ENCODE measurements around the gene CYP51A1. TPM values are rescaled to one million over a fixed set of nuclear protein-coding genes. Genes with fewer than 3 reads are reported as not detected.
"Not testable (repeated sequence)": the region's sequence is repeated elsewhere in the genome, so short reads cannot be mapped to it uniquely, and the experiment has no call there.

CYP51A1 gene
- total RNA-seq, 1 donor from 2014 or later, result 15.8 TPM

DNA sequence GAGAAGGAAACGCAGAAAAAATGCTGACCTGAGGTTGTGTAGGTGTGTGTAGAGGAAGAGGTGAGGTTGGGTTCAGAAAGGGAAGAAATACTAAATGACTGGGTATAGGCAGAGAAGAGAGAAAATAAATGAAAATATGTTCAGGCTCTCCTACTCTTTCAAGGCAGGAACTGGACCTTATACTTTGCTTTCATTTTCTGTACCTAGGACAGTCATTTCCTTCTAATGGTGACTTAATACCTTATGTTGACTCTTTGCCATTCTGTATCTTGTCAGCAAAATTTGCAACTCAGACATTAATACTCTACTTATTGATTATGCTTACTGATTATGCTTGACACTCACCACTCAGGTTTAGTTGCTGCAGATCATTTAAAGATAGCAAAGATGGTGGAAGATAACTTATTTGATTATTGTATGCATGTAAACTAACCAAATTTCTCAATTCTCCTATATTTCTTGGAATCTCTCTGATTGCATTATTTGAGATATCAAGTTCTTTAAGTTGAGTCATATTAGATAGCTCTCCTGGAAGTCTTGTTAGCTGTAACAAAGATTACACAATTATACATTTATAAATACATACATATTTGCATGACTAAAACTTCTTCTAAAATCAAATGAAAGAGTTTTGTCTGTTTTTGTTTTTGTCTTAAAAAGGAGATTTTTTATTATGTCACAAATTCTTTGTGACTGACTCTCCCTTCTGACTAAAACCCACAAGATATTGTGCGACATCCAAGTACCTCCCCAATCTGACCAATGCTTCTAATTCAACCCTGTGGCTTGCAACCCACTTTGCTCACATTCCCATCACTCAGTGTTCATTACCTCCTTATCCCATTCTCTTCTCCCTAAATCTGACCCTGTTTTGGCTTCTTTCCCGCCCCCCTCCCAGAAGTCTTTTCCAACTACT lies 24.6 kb upstream of the CYP51A1 start:
- no peaks in the 10 kb centered on the region for H3K4me1 ChIP-seq
- DNase-seq, result no peak
- TF ChIP-seq CTCF (IDR thresholded peaks at IDR 0.05; ENCODE audit: borderline replicate concordance), result no peak
- H3K27me3 ChIP-seq (ENCODE audit: low read depth), result no peaks in the 10 kb centered on the region
- intact Hi-C loops (cut with micrococcal nuclease), result no loop called here
- no peaks in the 10 kb centered on the region for H3K36me3 ChIP-seq
- H3K27ac ChIP-seq (replicated peaks), result no peak overlapping the region
- no peak overlapping the region for H3K4me3 ChIP-seq
- no peaks in the 10 kb centered on the region for H3K9me3 ChIP-seq (replicated peaks)

- DNase-seq, result no peak
- no peak for TF ChIP-seq CTCF (IDR thresholded peaks at IDR 0.05; ENCODE audit: borderline replicate concordance)
- intact Hi-C loops (cut with micrococcal nuclease), result no loop called here
- Histone ChIP-seq H3K4me3 (no peak overlapping the region), H3K27me3 (ENCODE audit: low read depth) (no peaks in the 10 kb centered on the region), H3K4me1 (no peaks in the 10 kb centered on the region), H3K9me3 (replicated peaks) (no peaks in the 10 kb centered on the region), H3K27ac (replicated peaks) (no peak overlapping the region), H3K36me3 (no peaks in the 10 kb centered on the region)
Measured at GRCh38 chr7:92156990-92157389, 22.7 kb upstream of the CYP51A1 start.

- no peaks in the 10 kb centered on the region for H3K36me3 ChIP-seq
- intact Hi-C loops (cut with micrococcal nuclease), result no loop called here
Measured at GRCh38 chr7:92155108-92155739, 20.9 kb upstream of the CYP51A1 start.

DNA sequence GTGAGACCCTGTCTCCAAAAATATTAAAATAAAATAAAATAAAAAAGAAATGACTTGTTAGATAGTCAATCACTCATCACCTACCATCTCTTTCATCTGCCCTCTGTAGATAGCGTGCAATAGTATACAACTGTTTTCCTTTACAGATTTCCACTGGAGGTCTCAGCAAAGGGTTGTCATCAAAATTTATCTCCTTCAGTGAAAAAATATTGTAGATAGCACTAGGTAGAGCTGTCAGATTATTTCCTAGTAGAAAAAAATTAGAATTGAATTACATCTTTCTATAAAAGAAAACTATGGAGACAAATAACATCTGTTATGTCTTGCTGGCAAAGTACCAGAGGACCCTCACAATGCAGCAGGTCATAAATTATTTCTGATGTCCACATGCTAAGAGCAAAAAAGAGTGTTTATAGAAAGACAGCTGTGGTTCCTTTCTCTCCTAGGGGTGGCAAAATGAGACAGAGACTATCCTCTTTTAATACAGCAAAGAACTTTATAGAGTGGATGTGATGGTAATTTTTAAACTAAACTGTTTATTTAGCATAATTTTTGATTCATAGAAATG lies 16.3 kb upstream of the CYP51A1 start:
- Histone ChIP-seq H3K9me3 (replicated peaks) (no peaks in the 10 kb centered on the region), H3K27me3 (ENCODE audit: low read depth) (no peaks in the 10 kb centered on the region), H3K27ac (replicated peaks) (no peak overlapping the region), H3K4me1 (no peaks in the 10 kb centered on the region), H3K36me3 (no peaks in the 10 kb centered on the region), H3K4me3 (no peak overlapping the region)
- DNase-seq, result no peak
- intact Hi-C loops (cut with micrococcal nuclease), result no loop called here
- no peak for TF ChIP-seq CTCF (IDR thresholded peaks at IDR 0.05; ENCODE audit: borderline replicate concordance)

More at GRCh38 chr7:92155108-92155739, 20.9 kb upstream of the CYP51A1 start:
- Histone ChIP-seq H3K4me1 (no peaks in the 10 kb centered on the region), H3K4me3 (no peak overlapping the region), H3K27ac (replicated peaks) (no peak overlapping the region), H3K27me3 (ENCODE audit: low read depth) (no peaks in the 10 kb centered on the region), H3K9me3 (replicated peaks) (no peaks in the 10 kb centered on the region)
- DNase-seq, result no peak
- no peak for TF ChIP-seq CTCF (IDR thresholded peaks at IDR 0.05; ENCODE audit: borderline replicate concordance)

DNA sequence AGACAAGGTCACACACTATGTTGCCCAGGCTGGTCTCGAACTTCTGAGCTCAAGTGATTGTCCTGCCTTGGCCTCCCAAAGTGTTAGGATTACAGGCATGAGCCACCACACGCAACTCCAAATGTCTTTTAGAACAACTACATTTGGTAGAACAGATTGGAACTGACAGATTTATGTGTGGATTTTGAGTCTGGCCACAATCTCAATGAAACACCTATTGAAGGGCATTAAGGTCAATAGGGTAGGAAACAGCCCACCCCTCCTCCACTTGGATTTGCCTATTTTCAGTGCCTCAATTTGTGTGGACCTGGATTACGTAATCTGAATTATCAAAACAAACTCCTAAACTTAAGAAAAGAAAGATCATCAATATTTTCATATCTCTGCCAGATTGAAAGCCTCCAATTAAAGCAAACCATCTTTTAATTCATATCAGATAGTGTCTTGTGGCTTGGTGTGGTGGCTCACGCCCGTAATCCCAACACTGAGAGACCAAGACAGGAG lies 15.5 kb upstream of the CYP51A1 start:
- H3K9me3 ChIP-seq (replicated peaks), result no peaks in the 10 kb centered on the region
- no peak overlapping the region for H3K4me3 ChIP-seq
- intact Hi-C loops (cut with micrococcal nuclease), result no loop called here
- no peak for TF ChIP-seq CTCF (IDR thresholded peaks at IDR 0.05; ENCODE audit: borderline replicate concordance)
- H3K4me1 ChIP-seq, result no peaks in the 10 kb centered on the region
- no peak overlapping the region for H3K27ac ChIP-seq (replicated peaks)
- DNase-seq, result no peak
- H3K27me3 ChIP-seq (ENCODE audit: low read depth), result no peaks in the 10 kb centered on the region
- H3K36me3 ChIP-seq, result no peaks in the 10 kb centered on the region

- H3K4me1 ChIP-seq; H3K4me3 ChIP-seq; H3K36me3 ChIP-seq; DNase-seq; intact Hi-C loops (cut with micrococcal nuclease); H3K27me3 ChIP-seq (ENCODE audit: low read depth); H3K9me3 ChIP-seq (replicated peaks); H3K27ac ChIP-seq (replicated peaks): not testable (repeated sequence)
Measured at GRCh38 chr7:92143192-92143880, 9.1 kb upstream of the CYP51A1 start.

- intact Hi-C loops (cut with micrococcal nuclease), result not testable (repeated sequence)
Measured at GRCh38 chr7:92142791-92143190, 8.5 kb upstream of the CYP51A1 start.

More at GRCh38 chr7:92142791-92143190, 8.5 kb upstream of the CYP51A1 start:
- H3K9me3 ChIP-seq (replicated peaks); H3K27me3 ChIP-seq (ENCODE audit: low read depth); DNase-seq; H3K4me3 ChIP-seq; H3K27ac ChIP-seq (replicated peaks); H3K36me3 ChIP-seq; H3K4me1 ChIP-seq: not testable (repeated sequence)

Measured in left ventricle myocardium inferior (tissue), 1 donor.